C4-2B (cell line): Measurements from ENCODE around the gene GABRR3.

Experiments used
- ZFX ChIP-seq: fragments of 450-650 bp; IDR thresholded peaks from 2 replicates; pipeline ENCODE4 v1.6.1; 2017
- TF ChIP-seq, protein P1 (sequence below): fragments of 450-650 bp; conservative IDR thresholded peaks from 2 replicates; pipeline ENCODE4 v1.5.1; 2017; ENCODE audit warnings: mild to moderate bottlenecking

DNA sequence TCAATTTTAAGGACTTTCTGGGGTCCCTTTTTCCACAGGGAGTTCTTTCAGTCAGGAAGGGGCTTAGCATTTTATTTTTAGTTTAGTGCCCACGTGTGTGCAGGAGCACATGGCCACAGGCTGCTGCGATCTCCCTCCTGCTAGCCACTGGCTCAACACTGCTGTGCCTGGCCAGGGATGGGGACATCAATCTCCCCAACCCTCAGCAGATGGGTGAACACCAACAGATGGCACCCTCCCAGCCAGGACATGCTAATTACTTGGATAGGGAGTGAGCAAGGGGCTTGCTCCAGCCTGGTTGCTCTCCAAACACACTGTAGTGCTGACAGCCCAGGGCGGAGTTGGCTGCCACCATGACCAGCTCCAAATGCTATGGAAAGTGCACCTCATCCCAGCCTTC lies 55.5 kb downstream of the GABRR3 start:
- TF ChIP-seq, protein P1, sequence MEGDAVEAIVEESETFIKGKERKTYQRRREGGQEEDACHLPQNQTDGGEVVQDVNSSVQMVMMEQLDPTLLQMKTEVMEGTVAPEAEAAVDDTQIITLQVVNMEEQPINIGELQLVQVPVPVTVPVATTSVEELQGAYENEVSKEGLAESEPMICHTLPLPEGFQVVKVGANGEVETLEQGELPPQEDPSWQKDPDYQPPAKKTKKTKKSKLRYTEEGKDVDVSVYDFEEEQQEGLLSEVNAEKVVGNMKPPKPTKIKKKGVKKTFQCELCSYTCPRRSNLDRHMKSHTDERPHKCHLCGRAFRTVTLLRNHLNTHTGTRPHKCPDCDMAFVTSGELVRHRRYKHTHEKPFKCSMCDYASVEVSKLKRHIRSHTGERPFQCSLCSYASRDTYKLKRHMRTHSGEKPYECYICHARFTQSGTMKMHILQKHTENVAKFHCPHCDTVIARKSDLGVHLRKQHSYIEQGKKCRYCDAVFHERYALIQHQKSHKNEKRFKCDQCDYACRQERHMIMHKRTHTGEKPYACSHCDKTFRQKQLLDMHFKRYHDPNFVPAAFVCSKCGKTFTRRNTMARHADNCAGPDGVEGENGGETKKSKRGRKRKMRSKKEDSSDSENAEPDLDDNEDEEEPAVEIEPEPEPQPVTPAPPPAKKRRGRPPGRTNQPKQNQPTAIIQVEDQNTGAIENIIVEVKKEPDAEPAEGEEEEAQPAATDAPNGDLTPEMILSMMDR, result no peak
- no peak for TF ChIP-seq ZFX
